ENCODE data around the gene RPL15.
A peak's percentile ranks its signal among the peaks of the same experiment; 100 is the strongest.

RPL15 gene

DNA sequence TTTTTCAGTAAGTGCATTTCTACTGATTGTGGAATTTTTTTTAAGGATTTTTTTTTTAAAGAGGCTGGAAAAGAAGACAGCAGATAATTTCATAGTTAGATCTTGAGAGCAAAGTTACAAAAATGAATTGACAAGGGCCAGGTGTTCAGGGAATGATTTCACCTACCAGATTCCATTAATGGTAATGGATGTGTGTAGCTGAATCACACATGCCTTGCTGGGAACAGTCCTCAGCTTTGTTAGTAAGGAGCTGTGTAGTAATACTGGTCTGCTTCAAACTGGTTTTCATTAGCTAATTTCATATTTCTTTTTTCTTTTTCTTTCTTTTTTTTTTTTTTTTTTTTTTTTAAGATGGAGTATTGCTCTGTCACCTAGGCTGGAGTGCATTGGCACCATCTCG, 44.1 kb downstream of the RPL15 start:
- DNase-seq (ENCODE audit: low read depth in 2 of 2) = no peak

DNA sequence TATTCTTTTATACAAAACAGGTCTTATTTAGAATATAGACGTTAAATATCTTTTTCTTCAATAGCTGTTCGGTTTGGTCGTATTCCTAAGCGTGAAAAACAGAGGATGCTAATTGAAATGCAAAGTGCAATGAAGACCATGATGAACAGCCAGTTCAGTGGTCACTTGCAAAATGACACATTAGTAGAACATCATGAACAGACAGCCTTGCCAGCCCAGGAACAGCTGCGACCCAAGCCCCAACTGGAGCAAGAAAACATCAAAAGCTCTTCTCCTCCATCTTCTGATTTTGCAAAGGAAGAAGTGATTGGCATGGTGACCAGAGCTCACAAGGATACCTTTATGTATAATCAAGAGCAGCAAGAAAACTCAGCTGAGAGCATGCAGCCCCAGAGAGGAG, 45.0 kb downstream of the RPL15 start:
- no peak for DNase-seq (ENCODE audit: low read depth in 2 of 2)

DNA sequence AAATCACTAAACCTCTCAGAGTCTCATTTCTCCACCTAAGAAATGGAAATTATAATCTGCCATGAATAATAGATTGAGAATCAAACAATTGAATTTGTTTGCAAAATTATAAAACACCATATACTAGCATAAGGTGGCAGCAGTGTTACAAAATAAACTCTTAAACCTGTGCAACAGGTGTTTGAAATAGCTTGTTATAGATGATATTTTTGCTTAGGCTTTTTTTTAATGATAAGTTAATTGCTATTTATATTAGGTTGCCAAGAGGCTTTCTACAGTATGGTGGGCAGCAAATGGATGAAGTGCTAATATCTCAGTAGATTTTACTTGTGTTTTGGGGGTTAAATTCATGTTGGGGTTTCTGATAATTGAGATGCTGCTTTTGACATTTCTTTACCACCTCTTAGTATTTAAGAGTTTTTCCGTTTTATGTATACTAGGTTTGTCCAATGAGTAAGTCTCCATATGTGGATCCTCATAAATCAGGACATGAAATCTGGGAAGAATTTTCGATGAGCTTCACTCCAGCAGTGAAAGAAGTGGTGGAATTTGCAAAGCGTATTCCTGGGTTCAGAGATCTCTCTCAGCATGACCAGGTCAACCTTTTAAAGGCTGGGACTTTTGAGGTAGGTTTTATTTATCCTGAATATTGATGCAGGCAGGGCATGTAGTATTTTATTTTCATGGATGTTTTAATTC, 47.8 kb downstream of the RPL15 start:
- no peak for DNase-seq (ENCODE audit: low read depth in 2 of 2)

DNA sequence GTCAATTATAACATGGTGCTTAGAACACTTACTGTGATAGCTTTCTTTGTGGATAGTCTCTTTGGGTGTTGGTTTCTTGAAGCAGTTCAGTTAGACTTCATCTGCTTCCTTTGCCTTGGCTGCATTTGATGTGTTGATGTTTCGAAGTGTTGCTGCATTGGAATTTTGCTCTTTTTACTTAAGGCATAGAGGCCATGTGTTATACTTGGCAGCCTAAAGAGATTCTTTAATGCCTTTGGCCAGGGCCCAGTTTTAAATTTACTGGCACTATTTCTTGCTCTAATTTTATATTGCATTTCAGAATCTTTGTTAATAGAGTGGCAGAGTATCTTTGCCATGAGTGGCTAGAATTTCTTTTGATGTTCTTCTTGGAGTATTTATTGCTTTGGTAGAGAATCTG, 49.4 kb downstream of the RPL15 start:
- peak; percentile 78 to 83 for DNase-seq (ENCODE audit: low read depth in 2 of 2)

DNA sequence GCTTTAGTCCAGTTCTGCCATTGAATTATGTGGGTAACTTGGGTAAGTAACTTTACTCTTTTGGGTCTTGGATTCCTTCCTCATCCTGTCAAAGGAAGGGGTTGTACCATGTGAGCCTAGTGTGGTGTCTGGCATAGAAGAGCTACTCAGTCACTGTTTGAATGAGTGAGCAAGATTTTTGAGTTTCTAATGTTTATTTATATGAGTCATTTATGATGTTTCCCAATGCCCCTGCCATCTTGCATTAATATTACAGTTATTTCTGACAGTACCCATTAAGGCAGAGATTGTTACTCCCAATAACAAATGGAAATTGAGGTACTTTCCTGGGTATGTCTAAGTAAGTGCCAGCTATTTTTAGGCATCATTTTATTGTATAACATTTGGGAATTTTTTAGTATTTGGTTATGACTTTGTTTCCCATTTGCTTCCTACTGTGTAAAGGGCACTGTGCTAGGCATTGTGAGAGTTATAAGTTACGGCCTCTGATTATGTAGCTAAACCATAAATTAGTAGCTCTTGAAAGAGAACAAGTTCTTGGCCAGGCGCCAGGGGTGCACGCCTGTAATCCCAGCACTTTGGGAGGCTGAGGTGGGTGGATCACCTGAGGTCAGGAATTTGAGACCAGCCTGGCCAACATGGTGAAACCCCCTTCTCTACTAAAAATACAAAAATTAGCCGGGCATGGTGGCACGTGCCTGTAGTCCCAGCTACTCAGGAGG, 51.7 kb downstream of the RPL15 start:
- DNase-seq (ENCODE audit: low read depth in 2 of 2) = no peak

DNA sequence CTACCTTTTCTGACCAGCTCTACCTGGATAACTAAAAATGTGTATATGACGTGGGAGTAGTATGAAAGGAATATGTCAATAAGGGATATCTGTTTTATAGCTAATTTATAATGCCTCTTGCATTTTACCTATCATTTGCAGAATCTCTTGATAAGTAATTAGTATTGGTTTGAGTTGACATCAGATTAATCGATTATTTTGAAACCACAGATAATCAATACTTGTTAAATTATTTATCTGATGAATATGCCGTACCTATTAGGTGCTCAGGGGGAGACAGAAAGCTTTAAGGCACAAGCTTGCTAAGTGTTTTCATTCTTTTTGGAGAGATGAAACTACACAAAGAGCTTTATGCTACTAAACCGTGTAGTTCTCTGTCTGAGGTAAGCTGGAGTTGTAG, 52.5 kb downstream of the RPL15 start:
- DNase-seq (ENCODE audit: low read depth in 2 of 2) = no peak

Measured in fibroblast of skin of left quadriceps (primary cell).